HCT116 (cell line): ENCODE results near the gene TEAD1. TPM values are rescaled to one million over a fixed set of nuclear protein-coding genes. Genes with fewer than 3 reads are reported as not detected.

ENCODE experiments used
- ATAC-seq: fragments of 200-7000 bp; cut with Tn5 transposase; 2 replicates; pipeline ENCODE4 v1.9.1; 2020; ENCODE audit warnings: mild to moderate bottlenecking, moderate library complexity
- BruUV-seq: library from RNA; stranded (reverse); fragments of 400-500 nt; replicated peaks from 2 replicates; lab custom pipeline; 2021; lab: Mats Ljungman, UMichigan
- CTCF ChIA-PET: fragments of 300-600 bp; sonication (Branson Sonifier 250); formaldehyde crosslinking; loops from one replicate; lab custom pipeline; 2021; ENCODE audit warnings: antibody characterized with exemption; lab: Charles Lee
- POLR2A ChIA-PET: fragments of 300-600, 350-600 bp; sonication (Branson Sonifier 250); formaldehyde crosslinking; loops from one replicate; lab custom pipeline; 2021; ENCODE audit warnings: antibody characterized with exemption; lab: Charles Lee
- RAD21 ChIA-PET, 2 experiments: fragments of 300-600 bp; sonication (Branson Sonifier 250); formaldehyde crosslinking; loops; one replicate each; lab custom pipeline; 2023; ENCODE audit warnings: low total read pairs in 2 of 2; ENCODE audit not compliant: uncharacterized antibody in 2 of 2, unreplicated experiment in 2 of 2, low non-redundant PET in 1 of 2; lab: Charles Lee
- DNase-seq: peaks from one replicate; pipeline ENCODE4 v3.0.0-alpha.2; 2010; ENCODE audit warnings: low read depth, low spot score
- H2AFZ ChIP-seq: fragments of 200-600 bp; shearing (Covaris generic), sonication (generic); 2 replicates; pipeline ENCODE4 v1.6.1; 2017; ENCODE audit warnings: low read depth, mixed run types, mixed read lengths, antibody characterized with exemption, low read length; ENCODE audit not compliant: poor library complexity, severe bottlenecking
- H3K27ac ChIP-seq: 2 replicates; pipeline ENCODE4 v1.5.1; 2012; ENCODE audit warnings: low read depth, low read length
- H3K27me3 ChIP-seq: fragments of 200-600 bp; sonication (generic); 2 replicates; pipeline ENCODE4 v1.6.1; 2016; ENCODE audit warnings: mixed run types, low read length, mixed read lengths; ENCODE audit not compliant: insufficient read depth
- H3K36me3 ChIP-seq, 2 experiments: fragments of 200-500 bp in 1 of 2; fragments of 200-600 bp in 1 of 2; sonication (Bioruptor generic) in 1 of 2; sonication (generic) in 1 of 2; 2 replicates each; pipeline versions ENCODE4 v1.5.1 to v1.6.1; 2014 to 2016; ENCODE audit warnings: low read length in 2 of 2, inconsistent platforms in 1 of 2, mixed read lengths in 1 of 2, mixed run types in 1 of 2; ENCODE audit not compliant: insufficient read depth in 2 of 2, control insufficient read depth in 1 of 2
- H3K4me1 ChIP-seq, 2 experiments: fragments of 200-600 bp in 1 of 2; sonication (generic) in 1 of 2; 2 replicates each; pipeline versions ENCODE4 v1.5.1 to v1.6.1; 2012 to 2017; ENCODE audit warnings: low read length in 2 of 2, inconsistent platforms in 1 of 2, mild to moderate bottlenecking in 1 of 2, mixed read lengths in 1 of 2, mixed run types in 1 of 2, moderate library complexity in 1 of 2; ENCODE audit not compliant: insufficient read depth in 2 of 2, control insufficient read depth in 1 of 2
- H3K4me2 ChIP-seq: fragments of 200-600 bp; sonication (generic); 2 replicates; pipeline ENCODE4 v1.6.1; 2017; ENCODE audit warnings: mixed run types, low read length, mixed read lengths
- H3K4me3 ChIP-seq, 2 experiments: fragments of 200-600 bp in 1 of 2; sonication (generic) in 1 of 2; replicated peaks in 1 of 2; 2 replicates each; pipeline ENCODE4 v1.5.1; 2011 to 2016; ENCODE audit warnings: low read length in 2 of 2, control low read depth in 1 of 2, low read depth in 1 of 2, mild to moderate bottlenecking in 1 of 2, mixed read lengths in 1 of 2, mixed run types in 1 of 2
- H3K79me2 ChIP-seq: fragments of 200-600 bp; sonication (generic); 2 replicates; pipeline ENCODE4 v1.6.1; 2017; ENCODE audit warnings: mild to moderate bottlenecking, mixed run types, low read length, moderate library complexity, mixed read lengths; ENCODE audit not compliant: insufficient read depth
- H3K9ac ChIP-seq: fragments of 200-600 bp; sonication (generic); 2 replicates; pipeline ENCODE4 v1.6.1; 2016; ENCODE audit warnings: low read length, mixed read lengths
- H3K9me2 ChIP-seq: fragments of 200-600 bp; sonication (generic), shearing (Covaris generic); 2 replicates; pipeline ENCODE4 v1.6.1; 2017; ENCODE audit warnings: mixed run types, mild to moderate bottlenecking, moderate library complexity; ENCODE audit not compliant: insufficient read depth
- H3K9me3 ChIP-seq, 2 experiments: fragments of 200-500 bp in 1 of 2; fragments of 200-600 bp in 1 of 2; sonication (Bioruptor generic) in 1 of 2; sonication (generic) in 1 of 2; 2 replicates each; pipeline ENCODE4 v1.6.1; 2014 to 2017; ENCODE audit warnings: low read length in 2 of 2, mixed read lengths in 2 of 2, inconsistent platforms in 1 of 2, low read depth in 1 of 2, mild to moderate bottlenecking in 1 of 2, mixed run types in 1 of 2, moderate library complexity in 1 of 2; ENCODE audit not compliant: control insufficient read depth in 1 of 2, insufficient read depth in 1 of 2
- H4K20me1 ChIP-seq: fragments of 200-600 bp; sonication (generic), shearing (Covaris generic); 2 replicates; pipeline ENCODE4 v1.6.1; 2017; ENCODE audit warnings: mixed run types, mild to moderate bottlenecking, moderate library complexity; ENCODE audit not compliant: insufficient read depth
- ATF3 ChIP-seq: IDR thresholded peaks from 2 replicates; pipeline ENCODE4 v1.6.1; 2012
- CBX3 ChIP-seq: IDR thresholded peaks from 2 replicates; pipeline ENCODE4 v1.6.1; 2012; ENCODE audit warnings: low read depth
- ELF1 ChIP-seq: IDR thresholded peaks from 2 replicates; pipeline ENCODE4 v1.6.1; 2012; ENCODE audit warnings: low read depth, borderline replicate concordance
- FOSL1 ChIP-seq: IDR thresholded peaks from 2 replicates; pipeline ENCODE4 v1.6.1; 2012; ENCODE audit warnings: low read depth
- JUND ChIP-seq: IDR thresholded peaks from 2 replicates; pipeline ENCODE4 v1.6.1; 2012
- POLR2A ChIP-seq: IDR thresholded peaks from 2 replicates; pipeline ENCODE4 v1.7.0; 2011; ENCODE audit warnings: borderline replicate concordance; ENCODE audit not compliant: insufficient read depth, insufficient read length; ENCODE audit errors: extremely low read depth
- RAD21 ChIP-seq: IDR thresholded peaks from 2 replicates; pipeline ENCODE4 v1.6.1; 2012; ENCODE audit warnings: low read depth, mild to moderate bottlenecking
- REST ChIP-seq: IDR thresholded peaks from 2 replicates; pipeline ENCODE4 v1.6.1; 2012; ENCODE audit warnings: low read depth
- SP1 ChIP-seq: IDR thresholded peaks from 2 replicates; pipeline ENCODE4 v1.6.1; 2012; ENCODE audit warnings: low read depth
- SRF ChIP-seq: IDR thresholded peaks from 2 replicates; pipeline ENCODE4 v1.6.1; 2012; ENCODE audit warnings: low read depth
- ZBTB33 ChIP-seq: IDR thresholded peaks from 2 replicates; pipeline ENCODE4 v1.6.1; 2011; ENCODE audit warnings: mild to moderate bottlenecking, low read length, moderate library complexity; ENCODE audit not compliant: insufficient replicate concordance; ENCODE audit errors: extremely low read depth
- ZFX ChIP-seq: fragments of 450-650 bp; IDR thresholded peaks from 2 replicates; pipeline ENCODE4 v1.6.1; 2017
- ZNF274 ChIP-seq: fragments of 200-500 bp; sonication (Bioruptor generic); IDR thresholded peaks from 2 replicates; pipeline ENCODE4 v1.6.1; 2014; ENCODE audit warnings: mild to moderate bottlenecking, low read depth, low read length, inconsistent platforms
- intact Hi-C: fragments of 100-400 bp; cut with micrococcal nuclease; formaldehyde crosslinking; loops from 2 replicates; pipeline ENCODE4 v1.10.0; 2022
- total RNA-seq: library from RNA; stranded (reverse); gene quantifications from one replicate; pipeline ENCODE4 v1.2.1, GENCODE V29; 2021; ENCODE audit not compliant: unreplicated experiment
- TF ChIP-seq, protein P1 (sequence below), 3 experiments: fragments of 200-600 bp in 1 of 3; sonication (generic) in 1 of 3; IDR thresholded peaks in 2 of 3; conservative IDR thresholded peaks in 1 of 3; 2 replicates each; pipeline ENCODE4 v1.5.1; 2012 to 2017; ENCODE audit warnings: low read depth in 2 of 3, low read length in 2 of 3, antibody characterized with exemption in 1 of 3, borderline replicate concordance in 1 of 3, control low read depth in 1 of 3, mild to moderate bottlenecking in 1 of 3, mixed read lengths in 1 of 3, mixed run types in 1 of 3, moderate library complexity in 1 of 3; ENCODE audit not compliant: insufficient read depth in 1 of 3

The TEAD1 gene
- total RNA-seq, 1 experiment from 2014 or later = 103 TPM

DNA sequence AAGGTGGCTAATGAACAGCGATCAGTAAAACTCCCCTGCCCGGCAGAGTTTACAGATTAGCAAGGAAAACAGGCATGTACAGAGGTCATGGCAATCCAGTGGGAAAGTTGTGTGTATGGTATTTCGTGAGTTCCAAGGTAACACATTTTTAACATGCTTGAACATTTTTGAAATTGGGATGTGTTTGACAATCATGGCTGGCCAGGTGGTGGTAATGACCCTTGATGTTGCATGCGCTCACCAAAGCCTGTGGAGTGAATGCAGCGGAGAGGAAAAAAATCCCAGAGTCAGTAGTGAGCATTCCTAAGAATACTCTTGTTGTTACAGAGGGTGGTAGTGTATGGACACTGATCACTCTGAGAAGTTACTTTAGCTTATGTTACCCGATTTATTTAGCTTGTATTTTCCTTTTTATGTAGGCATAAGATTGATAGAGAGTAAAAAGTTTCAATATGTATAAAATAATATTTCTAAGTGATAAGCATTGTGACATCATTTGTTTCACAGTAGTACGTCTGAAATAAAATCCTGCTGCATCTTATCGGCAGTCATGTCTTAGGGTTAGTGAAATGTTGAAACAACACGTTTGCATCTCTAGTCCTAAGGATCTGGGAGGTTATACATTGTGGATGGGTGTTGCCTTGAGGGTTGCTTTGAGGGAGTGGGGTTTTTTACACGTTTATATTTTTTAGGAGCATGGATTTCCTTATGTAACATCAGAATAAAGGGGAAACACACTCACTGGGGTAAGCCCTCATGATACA lies 8.7 kb downstream of the TEAD1 start:
- Histone ChIP-seq H2AFZ (no peak overlapping the region), H3K79me2 (peaks cover 100% of the 10 kb centered on the region), H3K27ac (no peak overlapping the region), H3K4me1 (peaks cover 59 to 70% of the 10 kb centered on the region in 2 experiments), H3K27me3 (no peaks in the 10 kb centered on the region), H3K36me3 (no peaks in the 10 kb centered on the region; a peak in 1 of 4 replicates), H3K4me2 (no peak overlapping the region), H3K9ac (no peak overlapping the region), H3K4me3 (no peak overlapping the region), H3K9me3 (no peaks in the 10 kb centered on the region), H4K20me1 (no peaks in the 10 kb centered on the region), H3K9me2 (no peaks in the 10 kb centered on the region)
- TF ChIP-seq SP1 (no peak), ZFX (no peak), SRF (no peak), POLR2A (no peak), ATF3 (no peak), RAD21 (no peak), JUND (no peak), FOSL1 (no peak), CBX3 (no peak), ZNF274 (no peak), ZBTB33 (no peak), ELF1 (no peak), REST (no peak)
- TF ChIP-seq, protein P1, sequence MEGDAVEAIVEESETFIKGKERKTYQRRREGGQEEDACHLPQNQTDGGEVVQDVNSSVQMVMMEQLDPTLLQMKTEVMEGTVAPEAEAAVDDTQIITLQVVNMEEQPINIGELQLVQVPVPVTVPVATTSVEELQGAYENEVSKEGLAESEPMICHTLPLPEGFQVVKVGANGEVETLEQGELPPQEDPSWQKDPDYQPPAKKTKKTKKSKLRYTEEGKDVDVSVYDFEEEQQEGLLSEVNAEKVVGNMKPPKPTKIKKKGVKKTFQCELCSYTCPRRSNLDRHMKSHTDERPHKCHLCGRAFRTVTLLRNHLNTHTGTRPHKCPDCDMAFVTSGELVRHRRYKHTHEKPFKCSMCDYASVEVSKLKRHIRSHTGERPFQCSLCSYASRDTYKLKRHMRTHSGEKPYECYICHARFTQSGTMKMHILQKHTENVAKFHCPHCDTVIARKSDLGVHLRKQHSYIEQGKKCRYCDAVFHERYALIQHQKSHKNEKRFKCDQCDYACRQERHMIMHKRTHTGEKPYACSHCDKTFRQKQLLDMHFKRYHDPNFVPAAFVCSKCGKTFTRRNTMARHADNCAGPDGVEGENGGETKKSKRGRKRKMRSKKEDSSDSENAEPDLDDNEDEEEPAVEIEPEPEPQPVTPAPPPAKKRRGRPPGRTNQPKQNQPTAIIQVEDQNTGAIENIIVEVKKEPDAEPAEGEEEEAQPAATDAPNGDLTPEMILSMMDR (IDR thresholded peaks at IDR 0.05 in 2 of 3, conservative IDR thresholded peaks at IDR 0.05 in 1 of 3; ENCODE audit: borderline replicate concordance in 1 of 3, insufficient read depth in 1 of 3, low read depth in 2 of 3, low read length in 2 of 3) = no peak
- ATAC-seq (no peak), DNase-seq (no peak)
- intact Hi-C loops = no loop called here
- BruUV-seq = no TSS peak
- ChIA-PET POLR2A (no interaction called here), CTCF (no interaction called here), RAD21 (no interaction called here)
